OCI-LY7 (cell line): ENCODE measurements around the gene AUNIP. TPM values are rescaled to one million over a fixed set of nuclear protein-coding genes. Genes with fewer than 3 reads are reported as not detected.

Experiments used
- BruUV-seq: library from RNA; stranded (reverse); fragments of 400-500 nt; replicated peaks from 2 replicates; lab custom pipeline; 2021; lab: Mats Ljungman, UMichigan
- CTCF ChIA-PET: fragments of 300-600 bp; sonication (Branson Sonifier 250); formaldehyde crosslinking; loops from one replicate; lab custom pipeline; 2022; ENCODE audit warnings: antibody characterized with exemption; ENCODE audit not compliant: unreplicated experiment; lab: Charles Lee
- POLR2A ChIA-PET: fragments of 300-600 bp; sonication (Branson Sonifier 250); formaldehyde crosslinking; loops from one replicate; lab custom pipeline; 2022; ENCODE audit warnings: antibody characterized with exemption; lab: Charles Lee
- DNase-seq: peaks from one replicate; pipeline ENCODE4 v3.0.0-alpha.2; 2015; ENCODE audit warnings: low spot score
- H2AFZ ChIP-seq: fragments of 200-600 bp; sonication (generic), shearing (Covaris generic); 2 replicates; pipeline ENCODE4 v1.6.1; 2014; ENCODE audit warnings: mild to moderate bottlenecking, antibody characterized with exemption, low read length, moderate library complexity
- H3K27ac ChIP-seq: fragments of 200-600 bp; sonication (generic); 2 replicates; pipeline ENCODE4 v1.5.1; 2014; ENCODE audit warnings: mixed run types, low read depth, mild to moderate bottlenecking, moderate library complexity, low read length, inconsistent platforms; ENCODE audit not compliant: poor library complexity, severe bottlenecking
- H3K36me3 ChIP-seq: fragments of 200-600 bp; sonication (generic); 2 replicates; pipeline ENCODE4 v1.6.1; 2014; ENCODE audit warnings: mild to moderate bottlenecking, antibody characterized with exemption, low read length, moderate library complexity, mixed read lengths; ENCODE audit not compliant: insufficient read depth
- H3K4me1 ChIP-seq: fragments of 200-600 bp; sonication (generic); 2 replicates; pipeline ENCODE4 v1.5.1; 2014; ENCODE audit warnings: mild to moderate bottlenecking, low read length; ENCODE audit not compliant: insufficient read depth, poor library complexity, severe bottlenecking
- H3K4me2 ChIP-seq: fragments of 200-600 bp; sonication (generic); 2 replicates; pipeline ENCODE4 v1.6.1; 2014; ENCODE audit warnings: mild to moderate bottlenecking, low read length
- H3K4me3 ChIP-seq: fragments of 200-600 bp; sonication (generic); 2 replicates; pipeline ENCODE4 v1.5.1; 2014; ENCODE audit warnings: mild to moderate bottlenecking, low read depth, low read length; ENCODE audit not compliant: poor library complexity, severe bottlenecking
- H3K79me2 ChIP-seq: fragments of 200-600 bp; sonication (generic); 2 replicates; pipeline ENCODE4 v1.6.1; 2016; ENCODE audit warnings: low read depth, mild to moderate bottlenecking, low read length, moderate library complexity, mixed read lengths; ENCODE audit not compliant: insufficient read depth
- H3K9me2 ChIP-seq: fragments of 200-600 bp; sonication (generic); 2 replicates; pipeline ENCODE4 v1.6.1; 2016; ENCODE audit warnings: mild to moderate bottlenecking, low read length, mixed read lengths; ENCODE audit not compliant: insufficient read depth
- H3K9me3 ChIP-seq: fragments of 200-600 bp; sonication (generic); 2 replicates; pipeline ENCODE4 v1.6.1; 2014; ENCODE audit warnings: mild to moderate bottlenecking, mixed run types, low read length, mixed read lengths
- H4K20me1 ChIP-seq: fragments of 200-600 bp; sonication (generic); 2 replicates; pipeline ENCODE4 v1.6.1; 2014; ENCODE audit warnings: mild to moderate bottlenecking, antibody characterized with exemption, low read length, moderate library complexity, mixed read lengths; ENCODE audit not compliant: insufficient read depth
- CTCF ChIP-seq: fragments of 200-600 bp; sonication (generic); conservative IDR thresholded peaks from 2 replicates; pipeline ENCODE4 v1.5.1; 2014; ENCODE audit warnings: mild to moderate bottlenecking, antibody characterized with exemption, low read length, moderate library complexity, mixed read lengths
- EZH2phosphoT487 ChIP-seq: fragments of 200-600 bp; sonication (generic); IDR thresholded peaks from 2 replicates; pipeline ENCODE4 v1.6.1; 2018; ENCODE audit warnings: low read depth, borderline replicate concordance, mild to moderate bottlenecking, mixed run types, antibody characterized with exemption, low read length, moderate library complexity, mixed read lengths
- intact Hi-C: fragments of 100-400 bp; cut with micrococcal nuclease; formaldehyde crosslinking; loops from one replicate; pipeline ENCODE4 v1.10.0; 2022; ENCODE audit not compliant: unreplicated experiment
- total RNA-seq, 2 experiments: library from RNA; depleted of rRNA in 1 of 2; stranded (reverse); fragments of >200 nt in 1 of 2; shearing (Covaris generic) in 1 of 2; gene quantifications; 2 replicates each; pipeline ENCODE4 v1.2.3, GENCODE V29; 2014 to 2022

AUNIP gene
- total RNA-seq, 2 experiments from 2014 or later: 15.1 to 21.5 TPM

GRCh38 chr1:25881266-25881665 lies 22.0 kb upstream of the AUNIP start:
- POLR2A ChIA-PET: no interaction called here
- intact Hi-C loops: no loop called here
- TF ChIP-seq CTCF (no peak), EZH2phosphoT487 (no peak)
- Histone ChIP-seq H4K20me1 (no peaks in the 10 kb centered on the region), H3K27ac (no peak overlapping the region), H3K9me2 (no peaks in the 10 kb centered on the region), H3K4me1 (no peaks in the 10 kb centered on the region), H3K4me2 (no peak overlapping the region), H3K79me2 (no peaks in the 10 kb centered on the region), H3K9me3 (no peaks in the 10 kb centered on the region), H3K4me3 (no peak overlapping the region), H2AFZ (no peak overlapping the region), H3K36me3 (no peaks in the 10 kb centered on the region)
- CTCF ChIA-PET: interaction anchor here (0.6 kb wide), 1 partner anchor 263 kb away, joined by 3 read pairs; no protein-coding TSS in a partner anchor
- no TSS peak for BruUV-seq
- no peak for DNase-seq

- Histone ChIP-seq H3K36me3 (no peaks in the 10 kb centered on the region), H3K9me2 (no peaks in the 10 kb centered on the region), H4K20me1 (no peaks in the 10 kb centered on the region), H2AFZ (no peak overlapping the region), H3K4me3 (no peak overlapping the region), H3K9me3 (no peaks in the 10 kb centered on the region), H3K4me1 (peaks cover 3% of the 10 kb centered on the region), H3K27ac (no peak overlapping the region), H3K4me2 (no peak overlapping the region), H3K79me2 (no peaks in the 10 kb centered on the region)
- POLR2A ChIA-PET: no interaction called here
- intact Hi-C loops: no loop called here
- DNase-seq: no peak
- CTCF ChIA-PET: no interaction called here
- no TSS peak for BruUV-seq
- TF ChIP-seq EZH2phosphoT487: no peak
Measured at GRCh38 chr1:25880518-25880917, 21.3 kb upstream of the AUNIP start.

GRCh38 chr1:25879675-25880074 lies 20.4 kb upstream of the AUNIP start:
- no peak overlapping the region for H3K4me2 ChIP-seq
- no TSS peak for BruUV-seq
- DNase-seq: no peak
- ChIA-PET POLR2A (no interaction called here), CTCF (no interaction called here)
- TF ChIP-seq EZH2phosphoT487 (no peak), CTCF (no peak)
- H2AFZ ChIP-seq: no peak overlapping the region
- H3K4me3 ChIP-seq: no peak overlapping the region
- H3K9me2 ChIP-seq: no peaks in the 10 kb centered on the region
- H4K20me1 ChIP-seq: no peaks in the 10 kb centered on the region
- H3K4me1 ChIP-seq: peaks cover 10% of the 10 kb centered on the region
- H3K79me2 ChIP-seq: no peaks in the 10 kb centered on the region
- H3K36me3 ChIP-seq: no peaks in the 10 kb centered on the region
- no peaks in the 10 kb centered on the region for H3K9me3 ChIP-seq
- H3K27ac ChIP-seq: no peak overlapping the region
- intact Hi-C loops: no loop called here
